NCI-H2029 treated with DMSO at 0.1 percent for 48 hours (cell line): ENCODE measurements around the gene CFL1.
"Not testable (repeated sequence)": the region's sequence is repeated elsewhere in the genome, so short reads cannot be mapped to it uniquely, and the experiment has no call there.

Source experiments
- DNase-seq: peaks from one replicate; lab custom pipeline; 2025; lab: John Stamatoyannopoulos, UW

Gene CFL1

DNA sequence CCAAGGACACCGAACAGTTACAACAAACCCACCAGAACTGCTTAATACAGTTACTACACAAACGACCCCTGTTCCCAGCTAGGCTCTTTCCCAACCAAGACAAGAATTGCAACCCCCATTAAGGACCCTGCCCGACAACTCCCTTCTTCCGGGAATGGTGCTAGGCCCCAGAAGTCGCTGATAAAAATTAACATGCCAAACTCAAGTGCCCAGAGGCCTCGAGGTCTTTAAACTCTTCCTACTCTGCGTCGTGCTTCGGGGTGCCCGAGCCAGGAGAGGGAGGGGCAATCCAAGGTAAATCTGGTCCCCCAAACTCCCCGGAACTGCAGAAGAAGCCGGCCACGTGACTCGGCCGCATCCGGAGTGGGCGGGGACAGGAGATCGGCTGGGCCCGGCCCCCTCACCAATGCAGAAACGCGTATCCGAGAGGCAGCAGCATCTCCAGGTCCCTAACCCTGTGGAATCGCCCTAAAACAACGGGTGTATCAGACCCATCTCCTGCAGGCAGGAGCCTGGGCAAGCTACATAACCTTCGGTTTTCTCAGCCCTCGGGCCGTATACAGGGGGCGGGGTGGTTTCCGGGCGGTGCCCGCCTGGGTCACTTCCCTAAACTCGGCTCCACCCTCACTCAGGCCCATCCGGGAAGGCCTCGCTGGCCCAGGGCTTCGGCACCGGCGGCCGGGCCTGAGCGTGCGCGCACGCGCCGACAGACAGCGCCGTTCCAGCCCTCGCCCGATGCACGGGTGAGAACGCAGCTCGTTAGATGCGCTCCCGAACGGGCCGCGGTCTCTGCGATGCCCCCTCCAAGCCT lies 1.1 kb downstream of the CFL1 start:
- DNase-seq: no peak

DNA sequence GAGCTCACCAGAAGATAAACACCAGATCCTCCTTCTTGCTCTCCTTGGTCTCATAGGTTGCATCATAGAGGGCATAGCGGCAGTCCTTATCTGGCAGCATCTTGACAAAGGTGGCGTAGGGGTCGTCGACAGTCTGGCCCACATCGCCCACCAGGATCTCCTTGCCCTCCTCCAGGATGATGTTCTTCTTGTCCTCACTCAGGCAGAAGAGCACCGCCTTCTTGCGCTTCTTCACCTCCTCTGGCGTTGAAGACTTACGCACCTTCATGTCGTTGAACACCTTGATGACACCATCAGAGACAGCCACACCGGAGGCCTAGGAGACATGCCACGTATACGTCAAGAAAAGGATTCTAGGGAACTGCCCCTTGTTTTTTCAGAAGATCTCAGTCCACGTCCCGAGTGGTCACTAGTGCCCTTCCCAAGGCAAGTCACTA lies 2.0 kb downstream of the CFL1 start:
- no peak for DNase-seq

DNA sequence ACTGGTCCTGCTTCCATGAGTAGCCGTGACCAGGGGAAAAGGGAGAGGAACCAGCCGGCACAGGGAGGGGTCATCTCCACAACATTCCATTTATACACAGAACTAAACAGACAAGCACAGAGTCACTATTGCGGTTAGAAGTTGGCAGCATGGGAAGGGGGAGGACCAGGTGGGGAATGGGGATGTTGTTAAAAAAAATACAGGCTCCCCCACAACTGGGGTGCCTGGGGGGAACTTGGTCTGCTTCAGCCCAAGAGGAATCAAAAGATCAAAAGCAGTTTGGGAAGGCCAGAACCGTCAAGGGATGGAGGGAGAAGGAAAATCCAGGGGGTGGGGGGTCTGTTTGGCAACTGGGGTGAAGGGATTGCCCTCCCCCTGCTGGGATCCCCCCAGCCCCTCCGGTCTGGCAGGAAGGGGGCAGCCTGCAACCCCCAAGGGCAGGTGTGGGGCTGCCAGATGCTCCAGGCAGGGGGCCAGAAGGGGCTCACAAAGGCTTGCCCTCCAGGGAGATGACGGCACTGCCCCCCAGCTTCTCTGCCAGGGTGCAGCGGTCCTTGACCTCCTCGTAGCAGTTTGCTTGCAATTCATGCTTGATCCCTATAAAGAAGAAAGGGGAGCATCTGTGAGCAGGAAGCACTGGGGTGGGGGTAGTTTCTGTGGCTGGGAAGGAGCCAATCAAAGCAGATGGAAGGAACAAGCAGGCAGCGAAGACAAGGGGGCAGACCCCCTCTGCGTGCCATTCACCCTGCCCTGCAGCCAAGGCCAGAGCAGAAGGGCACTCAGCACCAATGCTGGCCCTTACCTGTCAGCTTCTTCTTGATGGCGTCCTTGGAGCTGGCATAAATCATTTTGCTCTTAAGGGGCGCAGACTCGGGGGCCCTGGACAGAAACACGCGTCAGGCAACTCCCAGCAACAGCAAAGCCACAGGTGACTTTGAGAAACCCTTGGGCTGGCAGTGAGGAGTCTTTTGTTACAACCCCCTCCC lies 2.8 kb downstream of the CFL1 start:
- no peak for DNase-seq

DNA sequence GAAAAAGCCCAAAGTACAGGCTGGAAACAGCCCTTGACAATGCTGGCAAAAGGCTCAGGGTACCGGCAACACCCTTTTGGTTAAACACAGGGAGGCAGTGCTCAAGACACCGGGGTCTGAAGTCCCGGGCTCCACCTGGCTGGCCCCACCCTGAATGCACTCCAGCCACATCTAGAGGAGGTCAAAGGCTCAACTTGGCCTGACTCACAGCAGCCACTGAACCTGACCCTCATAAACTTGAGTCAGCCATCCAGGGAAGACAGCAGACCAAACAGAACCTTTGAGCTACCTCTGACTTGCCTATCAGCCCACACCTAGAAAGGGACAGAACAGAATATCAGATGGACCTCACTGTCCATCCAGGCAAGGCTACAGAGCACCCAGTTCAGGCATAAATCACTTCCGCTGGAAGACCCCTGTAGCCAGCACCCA lies 3.8 kb downstream of the CFL1 start:
- DNase-seq: no peak

DNA sequence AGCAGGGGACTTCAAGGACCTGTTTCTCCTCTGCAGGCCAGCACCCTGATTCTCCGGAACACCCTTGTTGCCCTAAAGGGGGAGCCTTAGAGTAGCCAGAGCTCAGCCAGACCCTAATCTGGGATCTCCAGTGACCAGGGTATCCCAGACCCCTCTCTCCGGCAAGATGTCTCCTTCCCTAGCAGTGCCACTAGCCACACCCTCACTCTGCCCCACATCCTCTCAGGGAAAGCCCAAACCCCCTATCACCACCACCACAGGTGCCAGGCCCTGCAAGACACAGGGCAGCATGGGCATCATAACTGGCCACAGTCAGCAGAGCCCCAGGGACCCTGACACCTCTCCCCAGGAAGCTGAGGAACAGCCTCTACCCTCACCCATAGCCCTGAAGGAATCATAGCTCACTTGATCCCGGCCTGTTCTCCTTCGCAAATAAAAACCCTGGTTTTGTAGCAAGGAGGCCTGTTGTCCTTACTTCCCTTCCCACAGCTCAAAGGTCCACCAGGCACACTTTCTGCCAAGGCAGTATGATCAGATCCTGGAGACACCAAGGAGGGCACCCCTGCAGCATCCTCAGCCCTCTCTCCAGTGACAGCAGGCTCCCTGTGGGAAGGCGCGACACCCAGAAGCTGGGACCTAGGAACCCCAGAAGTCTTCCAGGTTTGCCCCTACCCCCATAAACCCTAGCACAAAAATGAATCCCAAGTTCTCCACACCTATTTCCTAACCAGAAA lies 4.6 kb downstream of the CFL1 start:
- no peak for DNase-seq

DNA sequence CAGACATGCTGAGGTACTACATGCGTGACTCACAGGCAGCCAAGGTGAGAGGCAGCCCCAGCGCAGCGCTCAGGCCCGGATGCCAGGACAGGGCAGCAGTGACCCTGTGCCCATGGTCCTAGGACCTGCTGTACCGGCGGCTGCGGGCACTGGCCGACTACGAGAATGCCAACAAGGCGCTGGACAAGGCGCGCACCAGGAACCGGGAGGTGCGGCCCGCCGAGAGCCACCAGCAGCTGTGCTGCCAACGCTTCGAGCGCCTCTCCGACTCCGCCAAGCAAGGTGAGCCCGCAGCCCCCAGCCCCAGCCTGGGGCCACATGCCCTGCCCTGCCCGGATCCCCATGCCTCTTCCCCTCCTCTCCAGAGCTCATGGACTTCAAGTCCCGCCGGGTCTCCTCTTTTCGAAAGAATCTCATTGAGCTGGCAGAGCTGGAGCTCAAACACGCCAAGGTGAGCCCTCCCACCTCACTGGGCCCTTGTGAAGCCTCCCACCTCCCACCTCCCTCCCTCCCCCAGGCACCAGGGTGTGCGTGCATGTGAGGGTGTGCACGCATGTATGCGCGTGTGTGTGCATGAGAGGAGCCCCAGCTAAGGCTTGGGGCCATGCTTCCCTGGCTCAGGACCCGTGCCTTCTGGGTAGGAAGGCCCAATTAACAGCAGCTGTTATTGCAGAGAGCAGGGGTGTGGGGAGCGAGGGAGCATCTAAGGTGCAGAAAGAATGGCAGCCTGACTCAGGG lies 5.3 kb downstream of the CFL1 start:
- DNase-seq: no peak

DNA sequence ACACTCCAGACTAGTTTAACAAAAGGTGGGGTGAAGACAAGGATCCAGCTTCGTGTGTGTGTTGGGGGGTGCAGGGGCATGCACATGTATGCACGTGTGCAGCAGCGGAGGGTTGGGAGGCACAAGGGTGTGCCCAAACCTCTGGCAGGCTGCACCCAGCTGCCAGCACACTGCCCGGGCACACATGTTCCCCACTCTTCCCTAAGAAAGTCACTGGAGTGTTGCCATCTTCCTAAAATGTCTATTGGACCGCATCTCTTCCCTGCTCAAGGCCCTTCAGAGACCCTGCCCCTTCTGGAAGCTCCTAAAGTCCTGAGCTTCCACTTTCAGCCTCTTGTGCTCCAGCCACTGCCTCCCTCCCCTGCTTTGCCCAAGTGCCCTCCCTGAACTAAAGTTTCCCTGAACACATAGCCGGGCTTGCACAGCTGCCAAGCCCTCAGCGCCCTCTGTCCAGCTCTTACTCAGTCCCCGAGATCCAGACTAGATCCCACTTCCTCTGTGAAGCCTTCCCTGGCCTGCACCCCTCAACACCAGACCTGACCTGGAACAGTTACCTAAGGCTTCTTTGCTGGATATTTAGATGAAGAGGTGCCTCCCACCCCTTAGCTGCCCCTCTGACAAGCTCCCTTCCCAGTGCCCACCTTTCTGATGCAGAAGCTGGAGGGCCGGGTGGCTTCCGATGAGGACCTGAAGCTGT lies 6.0 kb downstream of the CFL1 start:
- no peak for DNase-seq

DNA sequence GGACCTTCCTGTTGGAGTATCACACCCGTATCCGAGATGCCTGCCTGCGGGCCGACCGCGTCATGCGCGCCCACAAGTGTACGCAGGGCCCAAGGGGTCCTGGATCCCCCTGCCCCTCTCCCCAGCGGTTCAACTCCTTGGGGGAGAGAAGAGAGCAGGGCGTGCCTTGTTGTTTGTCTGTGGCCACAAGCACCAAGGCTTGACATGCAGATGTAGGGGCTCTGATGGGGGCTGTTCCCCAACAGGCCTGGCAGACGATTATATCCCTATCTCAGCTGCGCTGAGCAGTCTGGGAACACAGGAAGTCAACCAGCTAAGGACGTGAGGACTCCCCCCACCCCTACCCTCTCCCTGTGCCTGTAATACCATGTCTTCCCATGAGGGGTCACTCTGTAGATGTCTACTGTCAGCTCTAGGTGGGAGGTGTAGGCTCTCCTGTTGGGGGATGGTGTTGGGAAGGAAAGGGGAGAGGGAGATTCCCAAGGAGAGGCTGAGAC lies 6.8 kb downstream of the CFL1 start:
- DNase-seq: no peak

DNA sequence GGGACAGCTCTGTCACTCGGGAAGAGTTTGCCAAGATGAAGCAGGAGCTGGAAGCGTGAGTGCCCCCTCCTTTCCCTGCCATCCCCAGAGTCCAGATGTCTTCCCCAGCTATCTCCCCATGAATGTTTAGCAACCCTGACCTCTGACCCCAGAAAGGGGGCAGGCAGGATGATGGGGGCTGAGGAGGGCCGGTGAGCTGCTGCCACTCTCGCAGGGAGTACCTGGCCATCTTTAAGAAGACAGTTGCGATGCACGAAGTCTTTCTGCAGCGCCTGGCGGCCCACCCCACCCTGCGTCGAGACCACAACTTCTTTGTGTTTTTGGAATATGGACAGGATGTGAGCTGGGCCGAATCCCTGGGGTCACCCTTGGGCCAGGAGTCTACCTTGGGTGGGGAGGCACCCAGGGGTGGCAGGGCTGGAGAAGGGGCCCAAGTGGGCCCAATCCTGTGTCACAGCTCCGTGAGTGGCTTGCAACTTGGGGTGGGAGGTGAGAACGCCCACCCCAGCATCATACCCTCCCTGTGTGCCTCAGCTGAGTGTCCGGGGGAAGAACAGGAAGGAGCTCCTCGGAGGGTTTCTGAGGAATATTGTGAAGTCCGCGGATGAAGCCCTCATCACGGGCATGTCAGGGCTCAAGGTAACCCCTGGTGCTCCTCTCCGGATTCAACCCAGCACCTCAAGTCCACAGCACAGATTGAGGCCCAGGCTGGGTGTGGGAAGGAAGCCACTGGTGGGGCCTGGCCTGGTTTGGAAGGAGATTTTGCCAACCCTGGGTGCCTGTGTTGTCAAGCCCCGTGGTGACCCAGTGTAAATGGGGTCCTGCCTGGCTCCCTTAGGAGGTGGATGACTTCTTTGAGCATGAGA lies 7.5 kb downstream of the CFL1 start:
- DNase-seq: no peak

DNA sequence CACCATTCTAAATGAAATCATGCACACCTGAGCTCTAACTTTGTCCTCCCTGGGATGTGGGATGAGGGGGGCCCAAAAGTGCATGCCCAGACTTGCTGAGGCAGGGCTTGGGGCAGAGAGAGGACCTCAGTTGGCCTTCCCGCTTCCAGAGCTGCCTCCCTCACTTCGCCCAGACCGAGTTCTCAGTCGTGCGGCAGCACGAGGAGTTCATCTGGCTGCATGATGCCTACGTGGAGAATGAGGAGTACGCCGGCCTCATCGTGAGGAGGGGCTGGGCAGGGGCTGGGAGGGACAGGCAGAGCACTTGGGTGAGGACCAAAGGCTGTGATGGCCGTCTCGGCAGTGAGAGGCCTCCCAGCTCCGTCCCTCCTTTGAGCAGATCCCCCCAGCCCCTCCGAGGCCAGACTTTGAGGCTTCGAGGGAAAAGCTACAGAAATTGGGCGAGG lies 8.2 kb downstream of the CFL1 start:
- no peak for DNase-seq

DNA sequence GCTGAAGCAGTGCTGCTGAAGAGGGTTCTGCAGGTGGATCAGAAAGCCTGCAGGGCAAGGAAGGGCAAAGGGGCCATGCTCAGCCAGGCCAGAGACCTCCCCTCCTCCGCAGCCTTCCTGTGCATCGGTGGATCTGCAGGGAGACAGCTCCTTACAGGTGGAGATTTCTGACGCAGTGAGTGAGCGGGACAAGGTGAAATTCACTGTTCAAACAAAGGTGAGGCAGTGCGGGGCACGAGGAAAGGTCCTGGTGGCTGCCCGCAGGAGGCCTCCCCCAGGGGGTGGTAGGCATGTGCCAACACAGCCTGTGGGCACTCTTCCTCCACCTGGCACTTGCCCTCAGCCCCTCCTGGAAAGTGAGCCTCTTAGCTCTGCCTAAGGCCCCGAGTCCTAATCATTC lies 8.6 kb downstream of the CFL1 start:
- DNase-seq: no peak

DNA sequence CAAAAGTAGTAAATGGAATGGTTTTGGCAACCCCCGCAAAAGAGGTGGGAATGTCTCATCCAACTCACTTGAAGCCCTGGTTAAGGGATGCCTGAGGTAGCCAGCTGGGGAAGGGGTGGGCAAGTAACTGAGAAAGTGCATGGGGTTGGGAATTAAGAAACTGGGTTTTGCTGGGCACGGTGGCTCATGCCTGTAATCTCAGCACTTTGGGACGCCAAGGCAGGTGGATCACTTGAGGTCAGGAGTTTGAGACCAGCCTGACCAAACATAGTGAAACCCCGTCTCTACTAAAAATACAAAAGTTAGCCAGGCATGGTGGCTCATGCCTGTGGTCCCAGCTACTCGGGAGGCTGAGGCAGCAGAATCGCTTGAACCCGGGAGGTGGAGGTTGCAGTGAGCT lies 9.3 kb downstream of the CFL1 start:
- not testable (repeated sequence) for DNase-seq

DNA sequence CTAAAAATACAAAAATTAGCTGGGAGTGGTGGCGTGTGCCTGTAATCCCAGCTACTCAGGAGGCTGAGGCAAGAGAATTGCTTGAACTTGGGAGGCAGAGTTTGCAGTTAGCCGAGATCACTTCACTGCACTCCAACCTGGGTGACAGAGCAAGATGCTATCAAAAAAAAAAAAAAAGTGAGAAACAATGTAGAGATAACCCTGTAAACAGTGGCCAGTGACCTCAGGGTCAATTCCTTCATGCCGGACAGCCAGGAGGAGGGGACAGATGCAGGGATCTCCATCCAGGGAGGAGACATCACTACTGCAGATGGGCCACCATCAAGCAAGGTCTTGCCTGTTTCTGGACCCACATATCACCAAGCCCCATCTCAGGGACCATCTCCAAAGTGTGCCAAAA lies 10.2 kb downstream of the CFL1 start:
- DNase-seq: no peak

DNA sequence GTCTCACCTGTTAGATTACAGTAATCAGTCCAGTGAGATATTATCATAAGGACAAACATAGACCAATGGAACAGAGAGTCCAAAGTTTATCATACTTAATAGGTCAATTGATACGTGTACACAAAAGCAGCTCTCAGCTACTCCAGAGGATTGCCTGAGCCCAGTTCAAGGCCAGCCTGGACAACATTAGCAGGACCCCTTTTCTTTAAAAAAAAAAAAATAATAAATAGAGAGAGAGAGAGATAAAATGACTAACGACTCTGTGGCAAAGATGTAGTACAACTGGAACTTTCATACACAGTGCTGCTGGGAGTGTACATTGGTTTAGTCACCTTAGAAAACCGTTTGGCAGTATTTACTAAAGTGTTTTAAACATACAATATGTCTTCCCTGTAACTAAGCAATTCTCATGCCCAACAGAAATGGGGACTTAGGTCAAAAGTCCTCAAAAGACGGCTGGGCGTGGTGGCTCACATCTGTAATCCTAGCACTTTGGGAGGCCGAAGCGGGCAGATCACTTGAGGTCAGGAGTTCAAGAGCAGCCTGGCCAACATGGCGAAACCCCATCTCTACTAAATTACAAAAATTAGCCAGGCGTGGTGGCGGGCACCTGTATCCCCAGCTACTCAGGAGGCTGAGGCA lies 13.6 kb downstream of the CFL1 start:
- DNase-seq: no peak

DNA sequence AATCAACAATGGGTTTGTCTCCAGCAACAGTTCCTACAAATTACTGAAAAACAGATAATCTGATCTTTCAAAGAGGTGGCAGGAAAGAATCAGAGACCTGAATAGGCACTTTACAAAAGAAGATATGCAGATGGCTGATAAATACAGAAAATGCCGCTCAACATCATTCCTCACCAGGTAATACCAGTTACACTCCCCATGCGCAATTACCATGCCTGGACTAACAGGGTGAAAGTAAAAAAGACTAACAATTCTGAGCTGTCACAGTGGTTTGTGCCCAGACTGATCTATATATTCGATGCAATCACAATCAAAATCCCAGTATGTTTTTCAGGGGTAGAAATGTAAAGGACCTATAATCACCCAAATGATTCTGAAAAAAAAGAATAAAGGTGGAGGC lies 14.2 kb downstream of the CFL1 start:
- no peak for DNase-seq

DNA sequence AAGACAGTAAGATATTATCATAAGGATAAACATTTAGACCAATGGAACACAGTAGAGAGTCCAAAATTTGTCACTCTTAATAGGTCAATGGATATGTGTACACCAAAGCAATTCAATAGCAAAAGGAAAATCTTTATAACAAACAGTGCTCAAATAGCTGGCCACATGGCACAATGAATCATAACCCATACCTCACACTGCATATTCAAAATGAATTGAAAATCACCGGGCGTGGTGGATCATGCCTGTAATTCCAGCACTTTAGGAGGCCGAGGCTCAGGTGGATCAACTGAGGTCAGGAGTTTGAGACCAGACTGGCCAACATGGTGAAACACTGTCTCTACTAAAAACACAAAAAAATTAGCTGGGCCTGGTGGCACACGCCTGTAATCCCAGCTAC lies 15.8 kb downstream of the CFL1 start:
- DNase-seq: no peak

DNA sequence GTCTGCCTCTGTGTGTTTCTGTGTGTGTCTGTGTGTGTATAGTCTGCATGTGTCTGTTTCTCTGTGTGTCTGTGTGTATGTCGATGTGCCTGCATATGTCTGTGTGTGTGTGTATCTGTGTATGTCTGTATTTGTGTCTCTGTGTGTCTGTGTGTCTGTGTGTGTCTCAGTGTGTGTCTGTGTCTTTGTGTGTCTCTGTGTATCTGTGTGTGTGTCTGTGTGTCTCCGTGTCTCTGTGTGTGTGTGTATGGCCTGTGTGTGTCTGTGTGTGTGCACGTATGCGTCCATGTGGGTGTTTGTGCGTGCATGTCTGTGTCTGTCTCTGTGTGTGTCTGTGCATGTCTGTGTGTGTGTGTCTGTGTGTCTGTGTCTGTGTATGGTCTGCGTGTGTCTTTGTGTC lies 23.8 kb downstream of the CFL1 start:
- no peak for DNase-seq

DNA sequence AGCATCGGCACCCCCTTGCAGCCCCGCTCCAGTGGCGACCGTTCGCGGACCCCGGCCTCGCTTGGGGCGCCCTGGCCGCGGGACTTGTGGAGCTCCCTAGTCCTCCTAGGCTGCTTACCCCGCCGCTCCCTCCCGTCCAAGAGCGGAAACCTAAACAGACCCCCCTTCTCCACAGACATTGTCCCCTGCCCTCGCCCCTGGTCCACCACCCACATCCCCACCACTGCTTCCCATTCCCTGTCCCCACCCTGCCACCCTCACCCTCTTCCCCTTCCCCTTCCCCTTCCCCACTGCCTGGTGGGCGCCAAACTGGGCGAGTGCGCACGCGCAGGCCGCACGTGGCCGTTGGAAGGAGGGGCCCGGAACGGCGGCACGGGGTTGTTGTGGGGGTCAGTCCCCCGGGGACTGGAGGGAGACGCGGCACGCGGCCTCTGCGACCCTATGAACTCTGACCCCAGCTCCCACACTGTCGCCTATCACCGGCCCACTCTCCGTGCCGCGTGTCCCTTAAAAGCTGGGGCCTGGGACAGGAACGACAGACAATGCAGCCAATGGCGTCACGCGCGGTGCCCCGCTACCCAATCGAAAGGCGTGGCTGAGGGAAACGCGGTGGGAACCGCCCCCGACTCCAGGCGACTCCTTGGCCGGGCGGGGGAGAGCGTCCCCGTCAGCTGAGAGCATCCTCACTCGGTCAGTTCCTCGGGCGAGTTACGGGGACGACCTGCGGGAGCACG lies 24.5 kb downstream of the CFL1 start, which contains the start of gene SNX32:
Gene SNX32 (plus strand): TSS at position 667 of the 734 bp plus-strand sequence. CDS start 103 bp downstream, outside the sequence.
- peak; percentile 80 for DNase-seq
